ENCODE data around the gene MXD4.

DNA sequence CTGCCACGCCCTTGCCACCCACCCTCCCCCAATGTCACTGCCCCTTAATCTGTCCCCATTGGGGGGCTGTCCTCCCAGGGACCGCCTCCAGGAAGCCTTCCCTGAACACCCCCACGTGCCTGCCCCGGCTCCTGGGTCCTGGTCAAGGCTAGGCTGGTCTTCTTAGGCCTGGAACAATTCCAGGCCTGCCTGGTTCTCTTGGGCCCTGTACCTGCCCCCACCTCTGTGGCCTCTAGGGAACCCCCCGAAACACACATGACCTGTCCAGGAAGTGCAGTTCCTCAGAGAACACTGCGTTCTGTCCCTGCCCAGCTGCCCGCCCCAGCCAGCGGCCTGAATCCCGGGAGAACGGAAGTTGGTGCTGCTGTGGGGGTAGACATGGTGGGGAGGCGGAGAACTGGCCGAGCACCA, 5.1 kb downstream of the MXD4 start:
- TF ChIP-seq, protein P1, sequence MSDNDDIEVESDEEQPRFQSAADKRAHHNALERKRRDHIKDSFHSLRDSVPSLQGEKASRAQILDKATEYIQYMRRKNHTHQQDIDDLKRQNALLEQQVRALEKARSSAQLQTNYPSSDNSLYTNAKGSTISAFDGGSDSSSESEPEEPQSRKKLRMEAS (IDR thresholded peaks at IDR 0.05), result no peak
- no peak for TF ChIP-seq TAF1 (IDR thresholded peaks at IDR 0.05; ENCODE audit: low read depth)
- TF ChIP-seq CEBPB (IDR thresholded peaks at IDR 0.05), result no peak

All from Ishikawa (cell line).